Astrocyte (in vitro differentiated cells and primary cell): ENCODE data around the gene SLC36A1. TPM values are rescaled to one million over a fixed set of nuclear protein-coding genes. Genes with fewer than 3 reads are reported as not detected.

Experiments
- DNase-seq: peaks from one replicate; pipeline ENCODE4 v3.0.0-alpha.2; 2010; ENCODE audit warnings: low read depth
- FAIRE-seq: peaks from 2 replicates; lab custom pipeline; 2011; peaks lifted over from hg19 to GRCh38; lab: Jason Lieb, UNC
- H2AFZ ChIP-seq: 2 replicates; pipeline ENCODE4 v1.6.0; 2012; ENCODE audit warnings: low read depth, low read length, inconsistent platforms
- H3K27ac ChIP-seq: 2 replicates; pipeline ENCODE4 v1.5.1; 2011; ENCODE audit warnings: low read depth, low read length, inconsistent platforms
- H3K27me3 ChIP-seq: 2 replicates; pipeline ENCODE4 v1.6.0; 2011; ENCODE audit warnings: low read length, inconsistent platforms; ENCODE audit not compliant: insufficient read depth
- H3K36me3 ChIP-seq: 2 replicates; pipeline ENCODE4 v1.5.1; 2011; ENCODE audit warnings: low read length, inconsistent platforms; ENCODE audit not compliant: insufficient read depth
- H3K4me1 ChIP-seq: 2 replicates; pipeline ENCODE4 v1.5.1; 2011; ENCODE audit warnings: low read length, inconsistent platforms; ENCODE audit not compliant: insufficient read depth
- H3K4me2 ChIP-seq: 2 replicates; pipeline ENCODE4 v1.6.0; 2012; ENCODE audit warnings: low read length, inconsistent platforms
- H3K4me3 ChIP-seq: 2 replicates; pipeline ENCODE4 v1.5.1; 2011; ENCODE audit warnings: low read depth, mild to moderate bottlenecking, low read length, inconsistent platforms; ENCODE audit not compliant: insufficient read depth
- H3K79me2 ChIP-seq: 2 replicates; pipeline ENCODE4 v1.6.0; 2012; ENCODE audit warnings: mild to moderate bottlenecking, low read length, inconsistent platforms; ENCODE audit not compliant: insufficient read depth
- H3K9ac ChIP-seq: 2 replicates; pipeline ENCODE4 v1.6.0; 2012; ENCODE audit warnings: mild to moderate bottlenecking, low read length, inconsistent platforms
- H3K9me3 ChIP-seq: 2 replicates; pipeline ENCODE4 v1.5.1; 2012; ENCODE audit warnings: low read depth, mild to moderate bottlenecking, low read length, inconsistent platforms; ENCODE audit not compliant: insufficient read depth
- H4K20me1 ChIP-seq: 2 replicates; pipeline ENCODE4 v1.6.0; 2012; ENCODE audit warnings: low read length, inconsistent platforms; ENCODE audit not compliant: insufficient read depth
- H3K27ac Mint-ChIP-seq: one replicate; pipeline ENCODE4 v1.8.0; 2021; ENCODE audit warnings: mild to moderate bottlenecking, mixed read lengths; ENCODE audit not compliant: unreplicated experiment
- H3K27me3 Mint-ChIP-seq: one replicate; pipeline ENCODE4 v1.8.0; 2021; ENCODE audit warnings: low read depth, mixed read lengths; ENCODE audit not compliant: unreplicated experiment
- H3K36me3 Mint-ChIP-seq: one replicate; pipeline ENCODE4 v1.8.0; 2021; ENCODE audit warnings: low read depth, mixed read lengths; ENCODE audit not compliant: unreplicated experiment
- H3K4me1 Mint-ChIP-seq: one replicate; pipeline ENCODE4 v1.8.0; 2021; ENCODE audit warnings: low read depth, mixed read lengths; ENCODE audit not compliant: unreplicated experiment
- H3K4me3 Mint-ChIP-seq: one replicate; pipeline ENCODE4 v1.8.0; 2021; ENCODE audit warnings: mild to moderate bottlenecking, moderate library complexity, mixed read lengths; ENCODE audit not compliant: unreplicated experiment
- H3K9me3 Mint-ChIP-seq: one replicate; pipeline ENCODE4 v1.8.0; 2021; ENCODE audit warnings: mild to moderate bottlenecking, mixed read lengths; ENCODE audit not compliant: unreplicated experiment
- EZH2 ChIP-seq: IDR thresholded peaks from 2 replicates; pipeline ENCODE4 v1.6.1; 2012; ENCODE audit warnings: mild to moderate bottlenecking, low read length, inconsistent platforms; ENCODE audit not compliant: insufficient read depth
- total RNA-seq: library from RNA; stranded (reverse); gene quantifications from 2 replicates; pipeline ENCODE4 v1.2.1, GENCODE V29; 2021
- TF ChIP-seq, protein P1 (sequence below): IDR thresholded peaks from 2 replicates; pipeline ENCODE4 v1.5.1; 2011; ENCODE audit warnings: low read depth, mild to moderate bottlenecking, inconsistent platforms, low read length, moderate library complexity; ENCODE audit not compliant: insufficient read depth

The SLC36A1 gene
- total RNA-seq, 1 donor from 2014 or later = 6.4 TPM

DNA sequence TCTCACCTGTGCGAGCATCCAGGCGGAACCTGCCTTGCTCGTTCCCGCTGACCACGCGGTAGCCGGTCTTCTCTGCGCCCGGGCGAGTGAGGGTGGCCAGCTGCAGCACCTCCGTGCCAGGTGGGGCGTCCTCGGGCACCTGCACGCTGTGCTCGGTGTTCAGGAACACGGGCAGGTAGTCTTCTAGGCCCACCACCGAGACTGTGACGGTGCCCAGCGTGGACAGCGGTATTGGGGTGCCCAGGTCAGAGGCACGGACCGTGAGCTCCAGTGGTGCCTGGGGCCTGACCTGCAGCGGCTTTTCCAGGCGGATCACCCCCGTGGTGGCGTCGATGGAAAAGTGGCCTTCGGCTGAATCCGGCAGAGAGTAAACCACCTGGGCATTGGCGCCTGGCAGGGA lies 84.2 kb downstream of the SLC36A1 start:
- no peak overlapping the region for H3K9ac ChIP-seq
- Mint-ChIP-seq H3K9me3 (no peaks in the 10 kb centered on the region), H3K4me1 (no peaks in the 10 kb centered on the region), H3K27me3 (peaks cover 15% of the 10 kb centered on the region), H3K36me3 (no peaks in the 10 kb centered on the region), H3K4me3 (no peak overlapping the region), H3K27ac (no peak overlapping the region)
- no peak overlapping the region for H3K4me2 ChIP-seq
- no peaks in the 10 kb centered on the region for H4K20me1 ChIP-seq
- H3K36me3 ChIP-seq = no peaks in the 10 kb centered on the region
- DNase-seq = no peak
- no peaks in the 10 kb centered on the region for H3K27me3 ChIP-seq
- no peak for FAIRE-seq
- H3K9me3 ChIP-seq = no peaks in the 10 kb centered on the region
- no peaks in the 10 kb centered on the region for H3K79me2 ChIP-seq
- TF ChIP-seq, protein P1, sequence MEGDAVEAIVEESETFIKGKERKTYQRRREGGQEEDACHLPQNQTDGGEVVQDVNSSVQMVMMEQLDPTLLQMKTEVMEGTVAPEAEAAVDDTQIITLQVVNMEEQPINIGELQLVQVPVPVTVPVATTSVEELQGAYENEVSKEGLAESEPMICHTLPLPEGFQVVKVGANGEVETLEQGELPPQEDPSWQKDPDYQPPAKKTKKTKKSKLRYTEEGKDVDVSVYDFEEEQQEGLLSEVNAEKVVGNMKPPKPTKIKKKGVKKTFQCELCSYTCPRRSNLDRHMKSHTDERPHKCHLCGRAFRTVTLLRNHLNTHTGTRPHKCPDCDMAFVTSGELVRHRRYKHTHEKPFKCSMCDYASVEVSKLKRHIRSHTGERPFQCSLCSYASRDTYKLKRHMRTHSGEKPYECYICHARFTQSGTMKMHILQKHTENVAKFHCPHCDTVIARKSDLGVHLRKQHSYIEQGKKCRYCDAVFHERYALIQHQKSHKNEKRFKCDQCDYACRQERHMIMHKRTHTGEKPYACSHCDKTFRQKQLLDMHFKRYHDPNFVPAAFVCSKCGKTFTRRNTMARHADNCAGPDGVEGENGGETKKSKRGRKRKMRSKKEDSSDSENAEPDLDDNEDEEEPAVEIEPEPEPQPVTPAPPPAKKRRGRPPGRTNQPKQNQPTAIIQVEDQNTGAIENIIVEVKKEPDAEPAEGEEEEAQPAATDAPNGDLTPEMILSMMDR = no peak
- TF ChIP-seq EZH2 = no peak
- H3K4me1 ChIP-seq = no peaks in the 10 kb centered on the region
- no peak overlapping the region for H3K27ac ChIP-seq
- H3K4me3 ChIP-seq = no peak overlapping the region
- H2AFZ ChIP-seq = no peak overlapping the region

DNA sequence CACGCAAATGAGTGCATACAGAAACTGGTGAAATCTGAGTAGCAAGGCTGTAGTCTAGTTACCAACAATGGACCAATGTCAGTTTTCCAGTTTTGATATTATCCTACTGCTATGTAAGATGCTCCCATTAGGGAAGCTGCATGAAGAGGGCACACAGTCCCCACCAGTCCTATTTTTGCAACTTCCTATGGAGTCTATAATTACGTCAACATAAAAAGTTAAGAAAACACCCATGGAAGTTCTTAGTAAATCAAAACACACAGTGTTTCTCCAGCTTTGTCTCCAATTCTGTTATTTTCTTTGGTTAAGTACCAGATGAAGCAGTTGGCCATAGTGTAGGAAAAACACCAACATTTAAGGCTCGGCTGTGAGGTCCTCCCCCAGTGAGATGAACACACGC lies 85.0 kb downstream of the SLC36A1 start:
- Histone ChIP-seq H3K4me2 (no peak overlapping the region), H3K9ac (no peak overlapping the region), H3K9me3 (no peaks in the 10 kb centered on the region), H2AFZ (no peak overlapping the region), H3K4me3 (no peak overlapping the region), H3K4me1 (no peaks in the 10 kb centered on the region), H3K36me3 (no peaks in the 10 kb centered on the region), H3K27ac (no peak overlapping the region), H4K20me1 (no peaks in the 10 kb centered on the region), H3K27me3 (no peaks in the 10 kb centered on the region), H3K79me2 (no peaks in the 10 kb centered on the region)
- Mint-ChIP-seq H3K9me3 (peaks cover 4% of the 10 kb centered on the region), H3K4me1 (no peaks in the 10 kb centered on the region), H3K4me3 (no peak overlapping the region), H3K27ac (no peak overlapping the region), H3K27me3 (peaks cover 20% of the 10 kb centered on the region), H3K36me3 (no peaks in the 10 kb centered on the region)
- FAIRE-seq (no peak), DNase-seq (no peak)
- TF ChIP-seq, protein P1 = no peak
- no peak for TF ChIP-seq EZH2

DNA sequence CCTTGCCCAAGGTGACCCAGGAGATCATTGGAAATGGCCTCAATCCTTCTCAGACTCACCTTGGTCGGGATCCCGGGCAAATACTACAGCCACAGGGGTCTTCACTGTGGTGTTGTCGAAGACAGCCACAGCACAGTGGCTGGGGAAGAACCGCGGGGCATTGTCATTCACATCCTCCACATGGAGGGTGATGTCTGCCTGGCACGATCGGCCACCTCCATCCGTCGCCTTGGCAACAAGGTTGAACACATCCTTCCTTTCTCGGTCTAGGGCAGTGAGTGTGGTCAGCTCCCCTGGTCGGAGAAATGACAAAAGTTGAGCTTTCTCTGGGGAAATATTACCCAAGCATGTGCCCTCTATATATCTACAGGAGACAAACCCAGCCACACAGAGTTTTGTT lies 86.9 kb downstream of the SLC36A1 start:
- peaks cover 5% of the 10 kb centered on the region for H3K4me1 Mint-ChIP-seq
- H3K9me3 ChIP-seq = no peaks in the 10 kb centered on the region
- no peak overlapping the region for H3K27ac Mint-ChIP-seq
- no peaks in the 10 kb centered on the region for H3K79me2 ChIP-seq
- H3K9ac ChIP-seq = no peak overlapping the region
- no peak overlapping the region for H3K4me3 ChIP-seq
- peaks cover 19% of the 10 kb centered on the region for H3K27me3 Mint-ChIP-seq
- no peaks in the 10 kb centered on the region for H3K27me3 ChIP-seq
- H3K9me3 Mint-ChIP-seq = peaks cover 4% of the 10 kb centered on the region
- DNase-seq (no peak), FAIRE-seq (no peak)
- no peak overlapping the region for H3K27ac ChIP-seq
- no peaks in the 10 kb centered on the region for H3K4me1 ChIP-seq
- H3K36me3 ChIP-seq = no peaks in the 10 kb centered on the region
- TF ChIP-seq EZH2 = no peak
- TF ChIP-seq, protein P1 = no peak
- H4K20me1 ChIP-seq = no peaks in the 10 kb centered on the region
- H3K36me3 Mint-ChIP-seq = no peaks in the 10 kb centered on the region
- no peak overlapping the region for H2AFZ ChIP-seq
- H3K4me3 Mint-ChIP-seq = no peak overlapping the region
- H3K4me2 ChIP-seq = no peak overlapping the region
